Retinal pigment epithelial cell (primary cell): Measurements from ENCODE around the gene ASAP3.

Experiments used
- DNase-seq: peaks from one replicate; pipeline ENCODE4 v3.0.0-alpha.2; 2010; ENCODE audit warnings: low read depth
- H3K4me3 ChIP-seq: 2 replicates; pipeline ENCODE4 v1.5.1; 2011; ENCODE audit warnings: mild to moderate bottlenecking, low read length, control low read depth, moderate library complexity
- TF ChIP-seq, protein P1 (sequence below): conservative IDR thresholded peaks from 2 replicates; pipeline ENCODE4 v1.5.1; 2011; ENCODE audit warnings: low read depth, low read length, control low read depth, inconsistent platforms

ASAP3 gene

DNA sequence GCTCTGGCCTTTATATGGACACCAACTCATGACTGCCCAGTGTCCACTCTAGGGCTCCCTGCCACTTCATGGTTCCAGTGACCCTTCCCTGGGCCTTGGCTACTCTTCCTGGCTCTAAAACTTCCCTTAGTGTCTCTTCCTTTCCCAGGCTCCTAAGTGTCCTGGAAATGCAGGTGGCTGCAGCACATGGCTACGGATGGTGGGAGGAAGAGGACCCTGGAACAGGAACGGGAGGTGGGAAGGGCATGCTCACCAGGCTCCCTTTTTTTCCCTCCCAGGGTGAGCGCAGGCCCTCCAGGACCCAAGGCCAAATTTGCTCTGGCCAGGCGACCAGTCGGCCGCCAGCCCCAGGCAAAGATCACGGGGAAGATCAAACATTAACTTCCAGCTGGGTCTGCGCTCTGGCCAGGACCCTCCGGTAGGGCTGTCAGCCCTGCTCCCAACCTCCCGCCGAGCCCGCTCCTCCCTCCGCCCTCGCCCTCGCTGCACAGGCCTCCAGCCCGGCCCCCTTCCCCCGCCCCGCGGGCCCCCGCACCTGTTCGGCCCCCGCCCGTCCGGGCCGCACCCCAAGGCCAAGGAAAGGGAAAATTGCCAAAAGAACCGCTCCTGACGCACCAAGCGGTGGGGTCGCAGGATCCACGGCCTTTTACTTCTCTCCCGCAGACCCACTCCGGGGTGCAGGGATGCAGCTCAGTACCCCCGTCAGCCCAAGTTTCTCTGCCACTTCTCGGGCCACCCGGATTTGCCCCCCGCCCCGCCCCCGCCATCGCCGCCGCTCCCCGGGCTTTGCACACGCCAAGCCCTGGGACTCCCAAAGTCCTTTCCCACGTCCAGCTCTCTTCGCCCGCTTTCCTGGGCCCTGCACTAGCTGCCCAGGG, 60.3 kb downstream of the ASAP3 start:
- DNase-seq, result no peak
- TF ChIP-seq, protein P1, sequence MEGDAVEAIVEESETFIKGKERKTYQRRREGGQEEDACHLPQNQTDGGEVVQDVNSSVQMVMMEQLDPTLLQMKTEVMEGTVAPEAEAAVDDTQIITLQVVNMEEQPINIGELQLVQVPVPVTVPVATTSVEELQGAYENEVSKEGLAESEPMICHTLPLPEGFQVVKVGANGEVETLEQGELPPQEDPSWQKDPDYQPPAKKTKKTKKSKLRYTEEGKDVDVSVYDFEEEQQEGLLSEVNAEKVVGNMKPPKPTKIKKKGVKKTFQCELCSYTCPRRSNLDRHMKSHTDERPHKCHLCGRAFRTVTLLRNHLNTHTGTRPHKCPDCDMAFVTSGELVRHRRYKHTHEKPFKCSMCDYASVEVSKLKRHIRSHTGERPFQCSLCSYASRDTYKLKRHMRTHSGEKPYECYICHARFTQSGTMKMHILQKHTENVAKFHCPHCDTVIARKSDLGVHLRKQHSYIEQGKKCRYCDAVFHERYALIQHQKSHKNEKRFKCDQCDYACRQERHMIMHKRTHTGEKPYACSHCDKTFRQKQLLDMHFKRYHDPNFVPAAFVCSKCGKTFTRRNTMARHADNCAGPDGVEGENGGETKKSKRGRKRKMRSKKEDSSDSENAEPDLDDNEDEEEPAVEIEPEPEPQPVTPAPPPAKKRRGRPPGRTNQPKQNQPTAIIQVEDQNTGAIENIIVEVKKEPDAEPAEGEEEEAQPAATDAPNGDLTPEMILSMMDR, result no peak
- peak overlapping the region; percentile 29 for H3K4me3 ChIP-seq

DNA sequence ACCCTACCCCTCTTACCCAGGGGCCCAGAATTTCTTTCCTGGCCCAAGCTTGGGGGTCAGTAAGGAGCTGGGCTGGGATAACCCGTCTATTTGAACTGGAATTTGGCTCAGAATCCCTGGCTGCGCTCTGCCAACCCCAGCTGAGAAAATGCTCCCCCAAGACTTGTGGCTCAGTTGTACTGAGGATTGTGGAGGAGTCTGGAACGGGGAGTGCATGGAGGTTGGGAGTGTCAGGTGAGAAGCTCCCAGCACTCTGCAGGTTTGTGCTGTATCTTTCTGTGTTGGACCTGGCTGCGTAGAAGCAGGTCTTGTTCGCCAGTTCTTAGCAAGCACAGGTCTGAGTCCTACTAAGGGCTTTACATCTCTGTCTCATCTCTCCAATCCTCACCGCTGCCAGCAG, 61.0 kb downstream of the ASAP3 start:
- H3K4me3 ChIP-seq, result no peak overlapping the region
- TF ChIP-seq, protein P1, result no peak
- DNase-seq, result no peak

DNA sequence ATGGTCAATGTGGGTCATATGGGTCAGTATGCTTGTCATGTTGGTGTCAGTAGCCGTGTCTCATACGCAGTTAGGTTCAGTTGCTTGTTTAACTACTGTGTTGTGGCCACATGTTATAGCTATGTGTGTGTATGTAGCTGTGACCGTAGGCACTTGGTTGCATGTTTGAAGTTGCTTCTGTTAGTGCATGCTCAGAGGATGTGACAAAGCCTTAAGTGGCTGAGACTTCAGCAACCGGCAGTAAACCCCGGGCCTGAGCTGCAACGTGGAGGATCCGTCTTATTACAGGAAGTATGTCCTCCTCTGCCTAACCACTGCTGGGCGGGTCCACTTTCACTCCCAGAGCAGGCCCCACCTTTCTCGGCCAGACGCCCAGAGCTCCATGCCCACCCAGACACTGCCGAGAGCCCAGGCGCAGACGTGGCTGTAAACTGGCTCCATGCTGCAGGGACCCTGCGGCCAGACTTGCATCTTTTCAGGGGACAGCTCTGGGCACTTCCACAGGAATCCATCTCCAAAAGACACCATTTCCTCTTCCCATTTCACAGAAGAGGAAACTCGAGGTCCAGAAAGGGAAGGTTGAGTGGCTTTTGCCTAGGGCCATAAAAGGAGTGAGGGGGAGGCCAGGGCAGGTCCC, 61.6 kb downstream of the ASAP3 start:
- DNase-seq, result no peak
- no peak overlapping the region for H3K4me3 ChIP-seq
- TF ChIP-seq, protein P1, result no peak

DNA sequence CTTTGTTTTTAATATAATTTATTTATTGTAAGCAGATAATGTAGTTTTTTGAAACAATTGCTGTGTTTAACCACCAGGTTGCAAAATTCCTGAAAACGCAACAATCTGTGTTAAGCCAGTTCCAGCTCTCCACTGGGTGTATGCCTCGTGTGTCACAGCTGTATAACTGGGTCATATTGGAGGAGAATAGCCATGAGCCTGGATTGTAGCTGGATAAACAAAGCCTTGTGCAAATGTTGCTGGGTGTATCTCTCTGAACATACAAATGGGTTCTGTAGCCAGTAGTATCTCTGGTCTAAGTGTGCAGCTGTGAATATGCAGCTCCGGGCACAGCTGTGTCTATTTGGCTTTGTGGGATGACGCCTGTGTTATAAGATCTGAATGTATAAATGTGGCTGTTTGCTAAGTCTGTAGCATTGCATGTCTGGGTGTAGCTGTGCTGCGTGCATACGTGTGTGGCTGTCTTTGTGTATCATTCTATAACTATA, 62.2 kb downstream of the ASAP3 start:
- H3K4me3 ChIP-seq, result no peak overlapping the region
- no peak for DNase-seq
- TF ChIP-seq, protein P1, result peak; percentile 18

DNA sequence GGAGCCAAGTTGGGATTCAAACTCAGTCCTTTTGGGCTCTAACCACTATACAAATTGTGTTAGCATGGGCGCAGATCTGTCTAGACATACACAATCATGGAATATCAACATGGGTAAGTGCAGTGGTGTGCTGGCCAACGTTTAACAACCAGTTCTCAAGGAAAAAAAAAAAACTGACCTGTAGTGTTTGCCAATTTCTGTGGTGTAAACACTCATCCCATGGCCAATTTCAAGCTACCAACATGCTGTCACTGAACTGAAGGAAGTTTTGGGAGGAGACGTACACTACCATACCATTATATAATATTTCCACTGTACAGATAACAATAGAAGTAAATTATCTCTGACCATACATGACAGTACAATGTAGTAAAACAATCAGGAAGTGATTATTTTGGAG, 62.6 kb downstream of the ASAP3 start:
- DNase-seq, result no peak
- no peak overlapping the region for H3K4me3 ChIP-seq
- TF ChIP-seq, protein P1, result no peak

DNA sequence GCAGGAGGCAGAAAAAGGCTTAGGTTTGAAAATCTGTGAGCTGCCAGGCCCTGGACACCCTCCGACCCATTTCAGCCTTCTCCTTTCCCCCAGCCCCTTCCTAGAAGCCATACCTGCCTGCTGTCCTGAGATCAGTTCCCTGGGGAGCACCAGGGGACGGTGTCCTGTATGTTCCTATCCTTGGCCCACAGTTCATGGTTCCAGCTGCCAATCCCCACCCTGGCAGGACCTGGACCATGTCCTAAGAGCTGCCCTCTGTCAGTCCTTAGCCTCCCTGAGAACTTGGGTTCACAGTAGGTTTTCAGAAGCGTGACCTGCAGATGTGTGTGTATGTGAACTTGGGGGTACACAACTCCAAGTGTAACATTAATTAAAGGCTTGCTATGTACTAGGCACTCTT, 63.2 kb downstream of the ASAP3 start:
- DNase-seq, result no peak
- no peak overlapping the region for H3K4me3 ChIP-seq
- TF ChIP-seq, protein P1, result no peak
